ENCODE measurements around the gene SARNP.
A peak's percentile ranks its signal among the peaks of the same experiment; 100 is the strongest.
"Not testable (repeated sequence)": the region's sequence is repeated elsewhere in the genome, so short reads cannot be mapped to it uniquely, and the experiment has no call there.

SARNP gene

GRCh38 chr12:55838361-55838760 is 20.8 kb upstream of the SARNP start:
- DNase-seq = no peak

GRCh38 chr12:55834400-55834799 is 16.9 kb upstream of the SARNP start:
- not testable (repeated sequence) for DNase-seq

GRCh38 chr12:55833056-55833455 is 15.5 kb upstream of the SARNP start:
- DNase-seq = no peak

- no peak for DNase-seq
Observed at GRCh38 chr12:55831447-55831815, 13.9 kb upstream of the SARNP start.

GRCh38 chr12:55830601-55831446 is 13.3 kb upstream of the SARNP start:
- peak; percentile 46 for DNase-seq

- peak; percentile 40 for DNase-seq
Observed at GRCh38 chr12:55829967-55830600, 12.6 kb upstream of the SARNP start.

GRCh38 chr12:55828357-55828756 is 10.8 kb upstream of the SARNP start:
- DNase-seq = no peak

- no peak for DNase-seq
Observed at GRCh38 chr12:55827806-55828205, 10.3 kb upstream of the SARNP start.

- no peak for DNase-seq
Observed at GRCh38 chr12:55824726-55825125, 7.2 kb upstream of the SARNP start.

GRCh38 chr12:55823419-55823818 is 5.9 kb upstream of the SARNP start:
- DNase-seq = no peak

- DNase-seq = no peak
Observed at GRCh38 chr12:55822228-55822627, 4.7 kb upstream of the SARNP start.

- DNase-seq = no peak
Observed at GRCh38 chr12:55820679-55821078, 3.2 kb upstream of the SARNP start.

GRCh38 chr12:55818886-55819285 is 1.4 kb upstream of the SARNP start:
- DNase-seq = no peak

GRCh38 chr12:55818140-55818728 is 710 bp upstream of the SARNP start:
- no peak for DNase-seq

GRCh38 chr12:55816881-55817344 is 611 bp downstream of the SARNP start:
- DNase-seq = no peak

- DNase-seq = no peak
Observed at GRCh38 chr12:55815473-55815872, 2.1 kb downstream of the SARNP start.

- DNase-seq = no peak
Observed at GRCh38 chr12:55814257-55814656, 3.3 kb downstream of the SARNP start.

GRCh38 chr12:55812088-55812487 is 5.4 kb downstream of the SARNP start:
- no peak for DNase-seq

GRCh38 chr12:55809274-55809673 is 8.2 kb downstream of the SARNP start:
- DNase-seq = no peak

- no peak for DNase-seq
Observed at GRCh38 chr12:55806982-55807381, 10.5 kb downstream of the SARNP start.

GRCh38 chr12:55797550-55797949 is 20.0 kb downstream of the SARNP start:
- DNase-seq = no peak

- peak; percentile 6 for DNase-seq
Observed at GRCh38 chr12:55797068-55797467, 20.5 kb downstream of the SARNP start.

- no peak for DNase-seq
Observed at GRCh38 chr12:55795950-55796349, 21.6 kb downstream of the SARNP start.

GRCh38 chr12:55789893-55790292 is 27.6 kb downstream of the SARNP start:
- no peak for DNase-seq
